ENCODE results near the gene DST. TPM values are rescaled to one million over a fixed set of nuclear protein-coding genes. Genes with fewer than 3 reads are reported as not detected.

Gene DST
- total RNA-seq (2022; extraction: Qiagen RNA extraction; ENCODE audit: low read depth): 58.5 to 72.1 TPM (median 62.5 TPM) in 5 replicates

DNA sequence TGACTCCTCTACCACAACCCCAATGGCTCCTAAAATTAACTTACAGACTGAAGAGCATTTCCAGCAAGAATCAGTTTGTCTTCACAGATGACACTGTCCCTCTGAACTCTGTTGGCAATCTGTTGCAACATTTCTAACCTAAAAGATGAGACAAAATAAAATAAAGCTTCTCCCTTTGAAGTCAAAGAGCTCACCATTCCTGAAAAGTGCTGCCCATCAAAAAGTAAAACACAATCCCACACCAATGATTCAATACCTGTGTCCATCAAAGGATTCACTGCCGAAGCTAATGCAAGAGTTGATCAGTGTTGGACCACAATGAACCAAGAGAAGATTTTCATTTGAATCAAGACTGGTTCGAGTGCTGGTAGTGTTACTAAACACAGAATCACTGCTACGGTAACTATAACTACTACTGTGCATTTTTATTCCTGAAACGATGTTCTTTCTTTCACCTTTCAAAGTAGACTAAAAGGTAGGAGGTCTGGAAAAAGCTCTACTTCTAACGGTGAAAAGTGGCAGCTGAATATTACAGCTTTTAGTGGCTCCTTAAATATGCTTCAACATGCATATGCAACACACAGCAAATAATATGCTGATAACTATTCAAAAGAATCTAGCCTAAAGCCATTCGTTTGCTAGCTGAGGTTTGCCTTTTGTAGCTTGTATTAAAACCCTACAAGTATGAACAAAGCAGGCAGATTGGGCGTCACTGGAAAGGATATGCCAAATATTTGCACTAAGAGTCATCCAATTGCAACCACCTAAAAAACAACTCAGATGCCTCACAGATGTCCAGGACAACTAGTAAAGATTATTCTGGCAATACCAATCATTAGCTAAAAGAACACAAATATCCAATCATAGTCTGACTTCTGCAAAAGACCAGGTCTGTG is at the start of gene DST:
Gene DST, minus strand, starts transcription at position 524 of the 896 bp plus-strand sequence.

